Endothelial cell of umbilical vein (primary cell): ENCODE measurements around the gene RALA.

Source experiments
- EZH2 ChIP-seq: IDR thresholded peaks from 2 replicates; pipeline ENCODE4 v1.6.1; 2012; ENCODE audit warnings: borderline replicate concordance, low read depth, mild to moderate bottlenecking, moderate library complexity, low read length, inconsistent platforms; ENCODE audit not compliant: severe bottlenecking
- GATA2 ChIP-seq: IDR thresholded peaks from 2 replicates; pipeline ENCODE4 v1.7.0; 2011; ENCODE audit warnings: low read depth, mild to moderate bottlenecking, moderate library complexity, mixed read lengths, low read length; ENCODE audit not compliant: insufficient read length, insufficient read depth
- JUN ChIP-seq: IDR thresholded peaks from 2 replicates; pipeline ENCODE4 v1.6.1; 2011; ENCODE audit warnings: borderline replicate concordance, low read depth; ENCODE audit not compliant: insufficient read length, insufficient read depth
- MYC ChIP-seq: IDR thresholded peaks from one replicate; pipeline ENCODE4 v1.6.1; 2011; ENCODE audit warnings: mild to moderate bottlenecking, low read depth, low read length
- POLR2A ChIP-seq: IDR thresholded peaks from 2 replicates; pipeline ENCODE4 v1.6.1; 2012; ENCODE audit warnings: low read depth, mild to moderate bottlenecking, control low read depth, low read length
- POLR2AphosphoS5 ChIP-seq: IDR thresholded peaks from 2 replicates; pipeline ENCODE4 v1.6.1; 2012; ENCODE audit warnings: low read depth, mild to moderate bottlenecking, control low read depth, low read length, moderate library complexity; ENCODE audit not compliant: insufficient read depth
- TF ChIP-seq, protein P1 (sequence below), 2 donors: IDR thresholded peaks; 1 replicate in 1 of 2; 2 replicates in 1 of 2; pipeline ENCODE4 v1.5.1; 2011; ENCODE audit warnings: low read length in 2 of 2, mild to moderate bottlenecking in 2 of 2, moderate library complexity in 2 of 2, control low read depth in 1 of 2, inconsistent platforms in 1 of 2, low read depth in 1 of 2; ENCODE audit not compliant: insufficient read depth in 1 of 2; ENCODE audit errors: extremely low read depth in 1 of 2
- TF ChIP-seq, protein P2 (sequence below): IDR thresholded peaks from 2 replicates; pipeline ENCODE4 v1.6.1; 2011; ENCODE audit not compliant: insufficient read depth, insufficient read length

DNA sequence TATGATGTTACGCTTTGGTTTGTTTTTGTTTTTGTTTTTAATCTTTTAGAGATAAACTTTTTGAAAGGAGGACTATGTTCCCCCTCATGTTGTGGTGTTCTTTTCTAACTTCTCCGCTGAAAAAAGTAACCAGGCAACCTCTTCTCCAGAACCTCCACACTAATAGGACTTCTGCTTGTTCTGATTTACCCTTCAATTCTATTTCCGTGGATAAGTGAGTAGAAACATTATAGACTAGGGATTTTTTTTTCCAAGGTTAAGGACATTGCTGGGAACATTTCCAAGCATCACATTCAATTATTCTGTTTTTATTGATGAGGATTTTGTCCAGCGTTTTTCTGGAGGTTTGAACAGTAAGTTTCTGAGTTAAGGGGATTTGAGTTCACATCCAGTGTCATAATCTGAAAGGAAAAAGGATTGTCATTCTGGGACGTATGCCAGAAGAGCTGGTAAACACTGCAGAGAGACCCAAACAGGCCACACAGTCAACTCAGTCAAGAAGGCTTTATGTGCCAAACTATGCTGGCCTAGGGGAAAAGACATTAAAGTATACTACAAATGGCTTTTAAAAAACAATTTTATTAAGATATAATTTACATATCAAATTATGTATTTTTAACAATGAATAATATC lies 28.3 kb upstream of the RALA start:
- TF ChIP-seq, protein P1, sequence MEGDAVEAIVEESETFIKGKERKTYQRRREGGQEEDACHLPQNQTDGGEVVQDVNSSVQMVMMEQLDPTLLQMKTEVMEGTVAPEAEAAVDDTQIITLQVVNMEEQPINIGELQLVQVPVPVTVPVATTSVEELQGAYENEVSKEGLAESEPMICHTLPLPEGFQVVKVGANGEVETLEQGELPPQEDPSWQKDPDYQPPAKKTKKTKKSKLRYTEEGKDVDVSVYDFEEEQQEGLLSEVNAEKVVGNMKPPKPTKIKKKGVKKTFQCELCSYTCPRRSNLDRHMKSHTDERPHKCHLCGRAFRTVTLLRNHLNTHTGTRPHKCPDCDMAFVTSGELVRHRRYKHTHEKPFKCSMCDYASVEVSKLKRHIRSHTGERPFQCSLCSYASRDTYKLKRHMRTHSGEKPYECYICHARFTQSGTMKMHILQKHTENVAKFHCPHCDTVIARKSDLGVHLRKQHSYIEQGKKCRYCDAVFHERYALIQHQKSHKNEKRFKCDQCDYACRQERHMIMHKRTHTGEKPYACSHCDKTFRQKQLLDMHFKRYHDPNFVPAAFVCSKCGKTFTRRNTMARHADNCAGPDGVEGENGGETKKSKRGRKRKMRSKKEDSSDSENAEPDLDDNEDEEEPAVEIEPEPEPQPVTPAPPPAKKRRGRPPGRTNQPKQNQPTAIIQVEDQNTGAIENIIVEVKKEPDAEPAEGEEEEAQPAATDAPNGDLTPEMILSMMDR (IDR thresholded peaks at IDR 0.05; ENCODE audit: extremely low read depth in 1 of 2, insufficient read depth in 1 of 2, low read depth in 1 of 2, low read length in 2 of 2) = no peak
- TF ChIP-seq POLR2AphosphoS5 (no peak), POLR2A (no peak), JUN (no peak), MYC (no peak), GATA2 (no peak), EZH2 (no peak)
- TF ChIP-seq, protein P2, sequence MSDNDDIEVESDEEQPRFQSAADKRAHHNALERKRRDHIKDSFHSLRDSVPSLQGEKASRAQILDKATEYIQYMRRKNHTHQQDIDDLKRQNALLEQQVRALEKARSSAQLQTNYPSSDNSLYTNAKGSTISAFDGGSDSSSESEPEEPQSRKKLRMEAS = no peak
